ENCODE results near the gene INSC.

GRCh38 chr11:15177491-15177890, 62.8 kb downstream of the INSC start:
- no peak for TF ChIP-seq ZBTB1 (tag by site-specific recombination; IDR thresholded peaks at IDR 0.05)
- TF ChIP-seq SP2 (tag by site-specific recombination; IDR thresholded peaks at IDR 0.05), result no peak
- TF ChIP-seq CTCF (tag by site-specific recombination; IDR thresholded peaks at IDR 0.05), result no peak
- no peak for TF ChIP-seq ZNF776 (tag by site-specific recombination; IDR thresholded peaks at IDR 0.05; ENCODE audit: borderline replicate concordance)
- no peak for TF ChIP-seq ZNF324 (tag by site-specific recombination; IDR thresholded peaks at IDR 0.05)
- TF ChIP-seq YY1 (tag by site-specific recombination; IDR thresholded peaks at IDR 0.05), result no peak
- no peak for TF ChIP-seq ZNF792 (tag by site-specific recombination; IDR thresholded peaks at IDR 0.05)
- TF ChIP-seq ZNF677 (tag by site-specific recombination; IDR thresholded peaks at IDR 0.05), result no peak
- TF ChIP-seq ZNF449 (tag by site-specific recombination; IDR thresholded peaks at IDR 0.05), result no peak
- TF ChIP-seq ZBTB49 (tag by site-specific recombination; IDR thresholded peaks at IDR 0.05; ENCODE audit: low read depth), result no peak

Data from HEK293 (cell line).